NCI-H1417 treated with DMSO at 0.1 percent for 48 hours (cell line): Measurements from ENCODE around the gene GNG11.
"Not testable (repeated sequence)": the region's sequence is repeated elsewhere in the genome, so short reads cannot be mapped to it uniquely, and the experiment has no call there.

ENCODE experiments used
- DNase-seq: peaks from one replicate; lab custom pipeline; 2025; lab: John Stamatoyannopoulos, UW

The GNG11 gene

DNA sequence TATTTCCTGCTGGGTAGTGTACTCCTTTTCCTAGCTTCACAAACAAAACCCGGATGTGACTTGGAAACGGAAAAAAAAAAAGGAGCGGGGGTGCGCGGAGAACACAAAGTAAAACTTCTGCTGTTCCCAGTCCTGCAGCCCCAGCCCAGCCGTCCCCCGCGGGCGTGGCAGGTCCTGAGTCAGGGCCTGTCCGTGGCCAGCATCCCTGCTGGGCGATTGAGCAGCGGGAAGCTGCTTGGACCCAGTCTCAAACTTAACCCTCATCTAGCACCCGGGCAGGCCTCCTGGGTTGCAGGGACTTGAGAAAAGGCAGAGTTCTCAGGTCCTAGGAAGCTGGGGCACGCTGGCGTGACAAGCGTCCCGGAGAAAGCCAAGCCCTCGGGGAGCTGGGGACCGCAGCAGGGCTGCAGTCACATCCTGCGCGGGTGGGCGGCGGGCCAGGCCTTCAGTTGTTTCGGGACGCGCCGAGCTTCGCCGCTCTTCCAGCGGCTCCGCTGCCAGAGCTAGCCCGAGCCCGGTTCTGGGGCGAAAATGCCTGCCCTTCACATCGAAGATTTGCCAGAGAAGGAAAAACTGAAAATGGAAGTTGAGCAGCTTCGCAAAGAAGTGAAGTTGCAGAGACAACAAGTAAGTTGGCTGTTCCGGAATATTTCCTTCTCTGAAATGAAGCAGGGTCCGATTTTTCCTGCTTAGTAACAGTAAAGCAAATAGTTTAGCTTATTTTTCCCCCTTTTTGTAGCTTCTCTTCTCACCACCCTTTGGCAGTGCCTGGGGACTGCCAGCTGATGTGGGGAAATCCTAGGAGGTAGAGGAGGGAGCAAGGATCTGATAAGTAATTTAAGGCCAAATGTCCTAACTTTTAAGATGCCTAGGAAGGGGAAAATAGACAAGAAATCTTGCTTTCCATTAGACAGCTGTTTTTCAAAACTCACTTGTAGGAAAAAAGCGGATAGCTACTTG is at the start of gene GNG11:
Gene GNG11, plus strand, starts transcription at position 129 of the 960 bp plus-strand sequence. Its CDS starts 403 bp downstream, at position 532.
- DNase-seq: no peak

DNA sequence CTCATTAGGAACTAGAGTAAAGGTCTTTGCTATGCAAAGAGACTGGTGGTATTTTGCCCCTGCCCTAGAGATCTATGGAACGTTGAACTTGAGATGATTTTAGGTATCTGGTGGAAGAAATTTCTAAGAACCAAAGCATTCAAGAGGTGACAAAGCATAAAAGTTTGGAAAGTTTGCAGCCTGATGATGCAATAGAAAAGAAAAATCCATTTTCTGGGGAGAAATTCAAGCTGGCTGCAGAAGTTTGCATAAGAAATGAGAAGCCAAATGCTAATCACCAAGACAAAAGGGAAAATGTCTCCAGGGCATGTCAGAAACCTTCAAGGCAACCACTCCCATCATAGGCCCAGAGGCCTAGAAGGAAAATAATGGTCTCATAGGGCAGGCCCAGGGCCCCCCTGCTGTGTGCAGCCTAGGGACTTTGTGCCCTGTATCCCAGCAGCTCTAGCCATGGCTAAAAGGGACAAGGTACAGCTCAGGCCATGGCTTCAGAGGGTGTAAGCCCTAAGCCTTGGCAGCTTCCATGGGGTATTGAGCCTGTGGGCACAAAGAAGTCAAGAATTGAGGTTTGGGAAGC is 47.4 kb upstream of the GNG11 start:
- DNase-seq: no peak

DNA sequence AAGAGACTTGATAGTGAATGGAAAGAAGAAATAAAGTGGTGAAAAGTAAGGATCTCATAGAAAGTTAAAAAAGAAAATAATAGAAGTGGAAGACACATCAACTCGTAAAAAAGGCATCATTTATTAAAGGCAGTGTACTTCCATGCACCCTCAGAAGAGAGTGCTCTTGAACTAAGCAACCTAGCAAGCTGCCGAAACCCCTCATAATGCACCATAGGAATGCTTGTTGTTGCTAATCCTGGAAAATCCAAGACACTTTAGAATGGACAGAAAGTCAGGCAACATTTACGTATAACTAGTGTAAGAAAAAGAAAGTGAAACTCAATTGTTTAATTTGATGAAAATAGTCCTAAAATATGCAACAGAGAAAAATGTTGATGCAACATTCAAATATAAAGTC is 43.8 kb upstream of the GNG11 start:
- DNase-seq: no peak

DNA sequence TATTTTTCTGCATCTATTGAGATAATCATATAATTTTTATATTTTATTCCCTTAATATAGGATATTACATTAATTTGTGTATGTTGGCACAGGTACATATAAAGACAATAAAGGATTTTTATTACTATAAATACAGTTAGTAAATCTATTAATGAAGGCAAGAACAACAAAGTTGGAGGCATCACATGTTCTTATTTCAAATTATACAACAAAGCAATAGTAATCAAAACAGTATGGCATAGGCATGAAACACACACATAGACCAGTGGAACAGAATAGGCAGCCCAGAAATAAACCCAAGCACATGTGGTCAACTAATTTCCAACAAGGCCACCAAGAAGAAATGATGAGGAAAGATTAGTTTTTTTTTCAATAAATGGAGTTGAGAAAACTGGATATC is 42.2 kb upstream of the GNG11 start:
- no peak for DNase-seq

DNA sequence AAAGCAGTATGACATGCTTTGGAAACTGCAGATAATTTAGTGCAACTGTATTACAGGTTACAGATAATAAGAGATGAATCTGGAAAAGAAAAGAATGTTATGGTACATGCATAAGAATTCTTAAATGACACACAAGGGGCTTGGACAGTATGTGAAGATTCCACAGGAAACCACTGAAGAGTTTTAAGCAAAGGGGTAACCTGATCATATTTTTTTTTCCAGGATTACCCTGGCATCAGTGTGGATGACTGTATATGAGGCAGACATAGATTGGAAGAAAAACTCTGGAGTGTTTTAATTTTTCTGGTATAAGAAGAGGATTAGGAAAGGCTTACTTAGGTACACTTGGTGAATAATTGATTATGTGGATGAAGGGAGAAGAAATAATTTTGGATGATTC is 39.1 kb upstream of the GNG11 start:
- no peak for DNase-seq

DNA sequence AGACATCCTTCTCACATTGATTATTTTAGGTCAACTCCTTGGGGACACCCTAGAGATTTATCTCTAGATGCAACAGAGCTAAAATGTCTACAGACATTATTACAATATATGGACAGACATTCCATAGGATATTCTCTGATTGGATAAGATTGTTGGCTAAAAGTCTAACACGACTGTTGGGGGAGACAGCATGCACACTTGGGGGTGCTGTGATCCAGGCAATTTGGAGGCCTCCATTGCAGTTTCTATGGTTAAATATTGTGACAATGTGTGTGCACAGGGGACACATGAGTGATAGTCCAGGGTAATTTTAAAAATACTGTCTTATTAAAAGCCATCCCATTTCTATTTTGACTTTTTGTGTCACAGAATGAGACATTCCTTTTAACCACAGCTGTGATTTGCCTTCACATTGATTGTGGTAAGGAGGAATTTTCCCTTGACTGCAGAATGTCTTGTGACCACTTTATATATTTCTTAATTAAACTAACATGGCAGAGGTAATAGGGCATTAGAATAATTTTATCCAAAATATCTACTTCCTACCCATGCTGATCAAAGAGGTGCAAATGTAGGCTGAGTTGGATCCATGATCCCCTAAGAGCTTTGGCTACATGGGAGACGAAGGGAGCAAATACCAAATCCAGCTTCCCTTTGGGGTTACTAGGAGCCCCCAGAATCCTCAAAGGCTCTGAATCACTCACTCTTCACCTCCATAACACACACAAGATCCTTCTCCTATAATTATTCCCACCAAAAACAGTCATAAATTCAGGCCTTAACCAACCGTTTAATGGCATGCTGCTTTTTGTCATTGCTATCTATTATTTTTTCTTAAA is 38.2 kb upstream of the GNG11 start:
- DNase-seq: no peak

DNA sequence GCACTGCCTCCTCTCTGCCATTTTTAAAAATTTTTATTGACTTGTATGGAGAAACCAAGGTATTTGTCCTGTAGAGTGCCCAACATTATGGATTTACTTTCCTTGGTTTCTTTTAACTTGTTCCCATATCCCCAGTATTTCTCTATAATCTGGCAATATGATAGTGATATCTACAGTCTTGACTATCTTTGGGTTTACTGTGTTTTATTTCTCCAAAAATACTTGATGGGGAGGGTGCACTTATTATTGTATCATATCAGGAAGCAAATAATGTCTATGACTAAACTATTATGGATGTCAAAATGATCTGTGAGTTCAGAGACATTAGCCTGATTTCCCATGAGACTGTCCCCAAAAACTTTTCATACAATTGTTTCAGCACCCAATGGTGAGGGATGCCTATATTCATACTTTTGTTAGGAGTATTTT is 37.6 kb upstream of the GNG11 start:
- DNase-seq: no peak

DNA sequence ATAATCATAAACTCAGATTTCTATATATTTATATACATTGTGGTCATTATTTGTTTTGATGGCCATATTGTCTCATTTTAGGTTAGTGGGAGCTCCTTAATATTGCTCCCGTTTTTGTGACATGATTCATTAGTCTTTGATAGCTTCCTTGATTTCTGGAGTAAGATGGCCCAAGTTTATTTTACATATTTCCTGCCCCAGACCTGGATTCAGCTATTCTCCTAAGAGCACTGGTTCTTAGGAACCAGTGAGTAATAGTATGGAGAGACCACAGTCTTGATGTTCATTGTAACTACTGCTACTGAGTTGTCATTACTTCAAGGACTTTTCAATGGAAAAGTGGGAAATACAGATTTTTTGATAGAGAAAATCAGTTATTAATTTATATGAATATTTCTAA is 37.0 kb upstream of the GNG11 start:
- DNase-seq: no peak

DNA sequence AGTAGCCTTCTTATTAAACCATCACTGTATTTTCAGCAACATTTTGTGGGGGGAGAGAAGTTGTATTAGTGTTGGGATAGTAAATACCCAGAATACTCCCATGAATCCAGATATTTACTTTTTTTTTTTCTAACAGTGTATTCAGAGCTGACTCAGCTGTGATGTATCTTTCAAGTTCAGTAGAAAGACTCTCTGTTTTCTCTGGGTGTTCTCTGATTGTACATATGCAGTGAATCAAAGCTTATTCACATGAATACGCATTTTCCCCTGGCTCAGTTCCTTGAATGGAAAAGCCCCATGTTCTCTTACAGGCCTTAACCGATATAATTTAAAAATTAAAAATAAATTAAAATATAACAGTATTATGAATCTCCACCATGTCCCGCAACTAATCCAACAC is 32.3 kb upstream of the GNG11 start:
- DNase-seq: no peak

DNA sequence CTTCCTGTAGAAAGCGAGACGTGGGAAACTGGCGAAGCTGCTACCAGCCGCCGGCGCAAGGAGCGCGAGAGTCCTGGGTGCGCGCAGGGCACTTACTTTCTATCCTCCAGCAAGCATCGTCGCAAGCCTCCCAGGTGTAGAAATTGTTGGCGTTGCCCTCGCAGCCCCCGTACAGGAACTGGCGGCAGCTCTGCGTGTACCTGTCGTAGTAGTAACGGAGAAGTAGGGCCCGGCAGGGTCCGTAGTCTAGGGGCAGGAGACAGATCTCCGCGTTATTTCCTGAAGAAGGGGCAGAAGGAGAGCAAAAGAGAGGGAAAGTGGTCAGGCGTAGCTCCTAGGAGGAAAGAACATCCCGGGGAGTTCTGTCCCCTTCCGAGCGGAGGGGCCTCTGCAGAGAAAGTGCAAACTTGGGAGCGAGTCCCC is 31.5 kb upstream of the GNG11 start:
- DNase-seq: no peak

DNA sequence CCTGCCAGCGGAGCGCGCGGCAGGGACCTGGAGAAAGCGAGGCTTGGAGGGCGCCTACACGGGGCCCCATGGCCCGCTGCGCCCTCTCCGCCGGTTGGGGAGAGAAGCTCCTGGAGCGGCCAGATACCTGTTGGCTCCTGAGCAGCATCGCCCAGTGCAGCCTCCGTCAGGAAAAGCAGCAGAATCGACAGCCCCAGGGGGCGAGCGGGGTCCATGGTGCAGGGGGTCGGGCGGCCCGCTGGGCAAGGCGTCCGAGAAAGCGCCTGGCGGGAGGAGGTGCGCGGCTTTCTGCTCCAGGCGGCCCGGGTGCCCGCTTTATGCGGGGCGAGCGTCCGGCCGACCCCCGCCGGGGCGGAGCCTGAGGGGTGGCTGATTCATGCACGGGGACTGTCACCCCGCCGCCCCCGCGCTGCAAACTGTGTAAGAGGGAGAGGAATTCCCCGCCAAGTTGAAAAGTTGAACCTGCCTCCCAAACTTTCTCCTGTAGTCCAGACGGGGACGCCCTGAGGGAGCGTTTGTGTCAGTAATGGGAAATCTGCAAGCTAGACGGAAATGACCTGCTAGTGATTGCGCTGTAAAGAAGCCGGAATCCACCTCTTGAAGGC is 31.0 kb upstream of the GNG11 start, which contains the start of gene TFPI2:
Gene TFPI2, minus strand, starts transcription at position 290 of the 605 bp plus-strand sequence. Its CDS starts 75 bp downstream, at position 215.
- no peak for DNase-seq

DNA sequence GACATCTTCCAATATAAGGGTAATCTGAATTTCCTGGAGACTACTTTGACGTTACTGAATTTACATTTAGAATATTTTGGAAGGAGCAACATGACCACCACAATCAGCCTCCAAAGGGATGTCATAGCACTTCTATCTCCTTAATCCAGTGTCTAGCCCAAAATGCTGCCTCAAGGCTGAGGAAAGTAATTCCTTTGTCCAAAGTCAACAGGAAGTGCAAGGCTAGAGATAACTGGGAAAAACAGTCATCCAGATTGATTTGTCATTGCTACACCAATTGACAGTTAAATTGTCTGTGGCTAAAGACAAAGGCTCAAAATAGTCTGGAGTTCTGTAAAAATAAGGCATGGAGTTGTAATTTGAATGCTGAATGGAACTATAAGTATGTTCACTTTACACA is 27.1 kb upstream of the GNG11 start:
- DNase-seq: no peak

DNA sequence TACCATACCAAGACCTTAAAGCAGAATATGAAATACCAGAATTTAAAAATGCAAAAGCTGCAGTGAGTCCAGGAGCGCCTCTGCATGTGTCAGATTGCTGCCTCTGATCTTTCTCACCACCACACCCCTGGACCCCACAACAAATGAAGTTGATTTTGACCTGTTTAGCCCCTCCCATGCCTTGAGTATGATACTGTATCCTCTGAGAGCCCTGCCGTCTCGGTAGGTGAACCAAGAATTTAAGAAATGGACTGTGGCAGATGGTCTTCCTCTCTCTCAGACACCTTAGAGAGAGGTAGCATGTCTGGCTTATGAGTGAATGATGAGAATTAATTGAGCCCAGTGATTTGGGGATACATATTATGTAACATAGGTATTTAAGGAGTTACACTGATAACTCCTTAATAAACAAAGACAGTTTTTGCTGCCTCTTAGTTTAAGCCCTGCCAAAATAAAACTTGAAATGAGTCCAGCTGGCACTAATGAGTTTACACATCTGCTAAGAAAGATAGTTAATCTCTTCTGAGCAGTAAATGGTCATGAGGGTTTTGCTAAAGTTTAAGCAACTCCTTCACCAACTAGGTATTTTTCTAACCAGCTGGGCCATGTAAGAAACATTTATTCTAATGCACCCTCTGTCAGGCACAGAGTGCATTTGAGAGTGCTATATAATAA is 26.4 kb upstream of the GNG11 start:
- DNase-seq: no peak

DNA sequence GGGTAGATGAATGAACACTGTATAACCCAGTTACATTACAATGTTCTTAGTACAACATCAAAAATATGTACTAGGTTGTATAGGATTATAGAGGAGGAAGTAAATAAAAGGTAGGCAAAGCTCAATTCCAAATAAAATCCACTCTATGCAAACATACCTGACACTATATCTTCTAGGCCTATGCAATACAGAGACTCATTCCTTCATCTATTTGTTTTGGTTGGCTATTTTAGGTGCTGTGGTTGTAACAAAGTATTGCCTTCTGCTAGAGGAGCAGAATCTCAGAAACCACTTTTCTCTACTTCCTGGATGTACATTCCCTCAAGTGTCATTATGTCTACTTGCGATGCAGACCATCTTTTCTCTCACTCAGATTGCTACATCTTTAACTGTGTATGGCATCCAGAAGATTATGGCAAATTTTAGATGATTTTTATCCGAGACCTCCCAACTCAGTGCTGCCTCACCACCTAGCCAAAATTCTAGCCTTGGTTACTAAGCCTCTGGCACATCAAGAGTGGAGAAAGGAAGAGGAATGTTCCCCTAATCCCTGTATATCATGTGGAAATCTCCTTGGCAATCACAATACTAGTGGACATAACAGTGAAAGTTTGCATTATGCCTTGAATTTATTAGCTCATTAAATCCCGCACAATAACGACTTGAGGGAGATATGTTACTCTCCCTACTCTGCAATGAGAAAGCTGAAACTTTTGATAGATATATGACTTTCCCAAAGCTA is 25.5 kb upstream of the GNG11 start:
- DNase-seq: no peak

DNA sequence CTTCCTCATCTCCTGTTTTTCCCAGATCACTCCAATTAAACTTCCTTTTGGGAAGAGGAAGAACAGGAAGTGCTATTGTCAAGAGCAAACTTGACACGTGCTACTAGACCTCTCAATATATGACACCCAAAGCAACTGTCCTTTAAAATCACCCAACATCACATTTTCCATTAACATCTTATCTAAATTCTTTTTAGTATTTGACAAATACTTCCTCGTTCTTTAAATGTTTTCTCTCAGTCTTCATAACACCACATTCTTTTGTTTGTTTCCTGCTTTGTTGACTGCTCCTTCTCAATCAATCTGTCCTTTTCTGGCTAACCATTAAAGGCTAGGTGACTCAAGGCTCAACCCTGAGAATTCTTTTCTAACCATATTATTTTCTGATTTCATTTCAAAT is 23.9 kb upstream of the GNG11 start:
- DNase-seq: no peak

DNA sequence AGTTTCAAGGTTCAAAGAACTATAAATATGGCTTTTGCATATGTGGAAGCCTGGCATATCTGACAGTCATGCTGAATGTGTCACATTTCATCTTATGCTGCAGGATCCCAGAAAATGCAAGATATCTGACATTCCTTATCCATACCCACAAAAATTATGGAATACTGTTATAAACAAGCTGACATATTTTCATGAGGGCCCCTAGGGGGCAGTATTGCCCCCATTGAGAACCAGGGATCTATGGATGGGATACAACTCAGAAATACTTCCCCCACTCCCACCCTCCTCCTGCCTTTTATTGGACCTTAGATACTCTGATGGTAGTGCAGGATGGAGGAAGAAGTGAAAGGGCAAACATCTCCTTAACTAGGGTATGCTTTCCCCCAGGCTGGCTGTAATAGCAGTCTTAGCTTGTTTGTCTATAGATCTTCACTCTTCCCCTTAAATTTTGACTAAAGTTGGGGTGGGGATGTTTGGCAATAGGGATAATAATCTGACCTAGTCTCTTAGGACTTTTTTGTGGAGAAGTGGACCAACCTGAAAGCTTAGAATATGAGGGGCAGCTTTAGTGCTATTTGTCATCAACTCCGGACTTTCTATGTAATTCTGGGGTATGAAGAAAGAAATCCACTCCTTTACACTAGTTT is 18.6 kb upstream of the GNG11 start:
- DNase-seq: peak; percentile 10

DNA sequence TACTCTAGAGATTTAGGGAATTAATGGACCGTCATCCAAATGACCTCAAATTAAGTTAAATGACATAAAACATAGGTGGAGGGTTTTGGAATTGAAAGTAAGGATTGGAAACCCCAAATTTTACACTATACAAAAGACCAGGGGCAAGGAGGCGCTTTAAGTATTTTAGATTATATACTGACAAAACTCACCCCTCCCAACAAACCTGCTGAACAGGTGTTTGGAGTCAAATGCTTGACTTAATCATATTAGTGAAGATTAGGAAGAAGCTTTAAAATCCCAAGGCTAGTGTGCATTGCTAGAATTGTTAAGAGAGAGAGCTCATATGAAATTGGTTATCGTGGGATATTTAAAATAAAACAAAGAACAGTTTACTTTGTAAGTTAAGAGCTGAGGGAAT is 15.3 kb upstream of the GNG11 start, which contains the start of gene GNGT1:
Gene GNGT1, plus strand, starts transcription at position 301 of the 400 bp plus-strand sequence. CDS start 180 bp downstream, outside the sequence.
- DNase-seq: no peak

DNA sequence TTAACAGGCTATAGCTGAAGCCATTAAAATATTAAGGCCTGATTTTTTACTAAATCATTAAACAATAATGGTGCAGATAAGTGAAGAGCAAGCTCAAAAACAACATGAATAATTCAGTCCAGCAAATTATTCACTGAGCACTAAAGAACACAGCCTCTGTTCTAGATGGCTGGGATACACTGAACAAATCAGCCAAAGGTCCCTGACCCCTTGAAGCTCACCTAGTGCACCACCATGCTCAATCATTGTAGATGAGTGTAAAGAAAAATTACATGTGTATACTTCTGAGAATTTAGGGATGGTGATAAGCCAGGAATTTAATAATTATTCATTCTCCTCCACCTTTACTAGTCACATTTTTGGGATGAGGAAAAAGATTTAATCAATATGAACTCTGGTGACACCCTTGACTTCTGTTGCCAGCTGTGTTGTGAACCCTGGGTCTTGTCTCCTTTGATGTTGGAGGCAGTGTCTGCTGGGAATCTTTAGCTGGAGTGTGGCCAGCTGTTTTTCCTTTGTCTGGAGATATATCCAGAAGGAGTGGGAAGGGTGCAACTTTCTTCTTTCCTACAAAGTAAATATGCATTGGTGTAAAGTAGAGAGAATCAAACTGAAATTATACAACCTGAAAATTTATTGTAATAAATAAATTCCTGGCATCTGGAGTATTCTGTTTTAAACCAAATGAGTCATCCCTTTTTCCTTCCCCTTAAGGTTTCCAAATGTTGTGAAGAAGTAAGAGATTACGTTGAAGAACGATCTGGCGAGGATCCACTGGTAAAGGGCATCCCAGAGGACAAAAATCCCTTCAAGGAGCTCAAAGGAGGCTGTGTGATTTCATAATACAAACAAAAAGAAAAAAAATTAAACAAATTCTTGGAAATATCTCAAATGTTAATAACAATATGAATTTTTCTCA is 11.2 kb upstream of the GNG11 start:
- no peak for DNase-seq

DNA sequence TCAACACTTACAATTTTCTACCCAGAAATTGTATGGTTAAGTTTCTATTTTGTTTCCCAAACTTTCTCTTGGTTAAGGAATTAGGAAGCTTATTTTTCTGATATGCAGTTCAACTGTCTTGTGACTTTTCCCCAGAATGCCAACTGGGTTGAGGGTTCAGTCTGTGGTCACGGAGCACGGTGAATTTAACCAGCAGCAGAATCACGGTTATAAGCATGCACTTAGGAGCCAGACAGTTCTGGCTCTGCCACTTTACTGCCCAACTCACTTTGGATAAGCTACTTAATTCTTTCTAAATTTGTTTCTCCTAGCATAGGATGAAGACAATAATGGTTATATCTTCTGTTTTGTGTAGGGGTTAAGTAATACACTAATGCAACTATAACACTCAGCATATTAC is 10.3 kb upstream of the GNG11 start:
- not testable (repeated sequence) for DNase-seq
